ENCODE data around the gene MAPRE2. TPM values are rescaled to one million over a fixed set of nuclear protein-coding genes. Genes with fewer than 3 reads are reported as not detected.

Gene MAPRE2
- total and polyA plus RNA-seq, 8 donors: 37.4 to 56.3 (median 50.0) TPM

GRCh38 chr18:35010156-35010555 is 31.1 kb upstream of the MAPRE2 start:
- intact Hi-C loops (cut with DNase I): no loop called here
- TF ChIP-seq CTCF (IDR thresholded peaks at IDR 0.05): no peak

DNA sequence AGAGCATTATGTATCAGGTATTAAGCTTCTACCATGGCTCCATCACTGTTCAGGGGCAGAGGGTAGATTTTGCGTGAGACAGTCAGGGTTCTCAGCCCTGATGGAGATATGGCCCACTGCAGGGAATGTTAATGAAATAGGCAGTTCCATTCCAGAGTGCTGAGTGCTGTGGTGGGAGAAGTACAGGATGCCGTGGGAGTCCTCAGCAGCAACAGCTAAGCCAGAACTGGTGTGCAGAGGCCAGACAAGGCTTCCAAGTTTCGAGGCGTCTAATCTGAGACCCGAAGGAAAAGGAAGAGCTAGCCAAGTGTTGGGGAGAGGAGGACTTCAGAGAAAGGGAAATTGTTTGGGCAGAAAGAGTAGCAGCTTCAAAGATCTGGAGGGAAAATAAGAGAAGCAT is 30.2 kb upstream of the MAPRE2 start:
- Histone ChIP-seq H3K4me3 (no peak overlapping the region), H3K9me3 (no peaks in the 10 kb centered on the region), H3K4me1 (no peaks in the 10 kb centered on the region), H3K36me3 (no peaks in the 10 kb centered on the region), H3K27me3 (no peaks in the 10 kb centered on the region), H3K27ac (no peak overlapping the region)
- DNase-seq (no peak), ATAC-seq (no peak)
- TF ChIP-seq CTCF (IDR thresholded peaks at IDR 0.05): no peak
- intact Hi-C loops (cut with DNase I): no loop called here

More at GRCh38 chr18:35010156-35010555, 31.1 kb upstream of the MAPRE2 start:
- Histone ChIP-seq H3K27me3 (no peaks in the 10 kb centered on the region), H3K9me3 (no peaks in the 10 kb centered on the region), H3K4me1 (no peaks in the 10 kb centered on the region), H3K36me3 (no peaks in the 10 kb centered on the region), H3K4me3 (no peak overlapping the region), H3K27ac (no peak overlapping the region)
- DNase-seq (no peak), ATAC-seq (no peak)

- no peaks in the 10 kb centered on the region for H3K36me3 ChIP-seq
- no peak overlapping the region for H3K4me3 ChIP-seq
- ATAC-seq: no peak
- H3K4me1 ChIP-seq: peaks cover 0 to 7% of the 10 kb centered on the region in 2 donors
- no peak for DNase-seq
- H3K9me3 ChIP-seq: no peaks in the 10 kb centered on the region
- TF ChIP-seq CTCF (IDR thresholded peaks at IDR 0.05): no peak
- no peaks in the 10 kb centered on the region for H3K27me3 ChIP-seq
- intact Hi-C loops (cut with DNase I): no loop called here
- H3K27ac ChIP-seq: no peak overlapping the region
These were observed 21.3 kb upstream of the MAPRE2 start for GRCh38 chr18:35019933-35020332.

GRCh38 chr18:35022426-35023001 is 18.7 kb upstream of the MAPRE2 start:
- Histone ChIP-seq H3K36me3 (no peaks in the 10 kb centered on the region), H3K4me3 (no peak overlapping the region), H3K4me1 (peaks cover 8 to 22% of the 10 kb centered on the region in 2 donors), H3K27ac (no peak overlapping the region), H3K9me3 (no peaks in the 10 kb centered on the region), H3K27me3 (no peaks in the 10 kb centered on the region)
- DNase-seq (no peak), ATAC-seq (no peak)
- no peak for TF ChIP-seq CTCF (IDR thresholded peaks at IDR 0.05)
- intact Hi-C loops (cut with DNase I): no loop called here

GRCh38 chr18:35024196-35024595 is 17.0 kb upstream of the MAPRE2 start:
- intact Hi-C loops (cut with DNase I): no loop called here
- Histone ChIP-seq H3K4me3 (no peak overlapping the region), H3K4me1 (peaks cover 8 to 22% of the 10 kb centered on the region in 2 donors), H3K27me3 (no peaks in the 10 kb centered on the region), H3K27ac (no peak overlapping the region), H3K36me3 (no peaks in the 10 kb centered on the region), H3K9me3 (no peaks in the 10 kb centered on the region)
- no peak for ATAC-seq
- no peak for DNase-seq
- no peak for TF ChIP-seq CTCF (IDR thresholded peaks at IDR 0.05)
